Middle frontal gyrus (tissue), 1 donor: Measurements from ENCODE around the gene LRIG1.

ENCODE experiments used
- DNase-seq: peaks from one replicate; pipeline ENCODE4 v3.0.0-alpha.2; 2015; ENCODE audit warnings: low spot score; ENCODE audit errors: extremely low spot score

Gene LRIG1

DNA sequence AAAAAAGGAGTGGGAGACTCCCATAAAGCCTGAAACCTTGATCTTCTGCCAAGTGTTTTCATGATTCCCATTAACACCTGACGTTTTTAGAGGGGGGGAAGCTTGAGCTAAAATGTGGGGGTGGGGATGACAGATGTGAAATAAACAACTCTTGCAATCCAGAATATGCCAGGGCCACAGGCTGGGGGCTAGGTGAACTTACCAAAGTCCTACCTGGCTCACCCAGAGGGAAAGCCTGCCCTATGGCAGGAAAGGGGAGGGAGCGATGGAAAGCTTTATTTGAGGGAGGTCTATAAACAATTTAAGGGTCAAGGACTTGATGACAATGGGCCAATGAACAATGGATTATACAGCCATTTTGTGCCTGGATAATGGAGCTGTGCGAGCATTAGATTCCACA is 108.3 kb downstream of the LRIG1 start:
- DNase-seq, result no peak

DNA sequence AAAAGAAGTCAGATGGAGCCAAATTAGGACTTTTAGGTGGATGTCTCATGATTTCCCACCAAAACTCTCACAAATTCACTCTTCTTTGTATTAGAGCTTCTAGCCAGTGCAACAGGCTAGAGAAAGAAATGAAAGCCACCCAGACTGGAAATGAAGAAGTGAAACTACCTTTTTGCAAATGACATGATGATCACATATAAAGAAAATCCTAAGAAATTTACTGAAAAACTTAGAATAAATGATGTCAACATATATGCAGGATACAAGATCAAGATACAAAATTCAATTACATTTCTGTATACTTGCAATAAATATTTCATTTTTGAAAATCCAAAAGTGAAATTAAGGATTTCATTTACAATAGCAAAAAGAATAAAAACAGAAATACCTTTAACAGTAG is 110.8 kb downstream of the LRIG1 start:
- no peak for DNase-seq

DNA sequence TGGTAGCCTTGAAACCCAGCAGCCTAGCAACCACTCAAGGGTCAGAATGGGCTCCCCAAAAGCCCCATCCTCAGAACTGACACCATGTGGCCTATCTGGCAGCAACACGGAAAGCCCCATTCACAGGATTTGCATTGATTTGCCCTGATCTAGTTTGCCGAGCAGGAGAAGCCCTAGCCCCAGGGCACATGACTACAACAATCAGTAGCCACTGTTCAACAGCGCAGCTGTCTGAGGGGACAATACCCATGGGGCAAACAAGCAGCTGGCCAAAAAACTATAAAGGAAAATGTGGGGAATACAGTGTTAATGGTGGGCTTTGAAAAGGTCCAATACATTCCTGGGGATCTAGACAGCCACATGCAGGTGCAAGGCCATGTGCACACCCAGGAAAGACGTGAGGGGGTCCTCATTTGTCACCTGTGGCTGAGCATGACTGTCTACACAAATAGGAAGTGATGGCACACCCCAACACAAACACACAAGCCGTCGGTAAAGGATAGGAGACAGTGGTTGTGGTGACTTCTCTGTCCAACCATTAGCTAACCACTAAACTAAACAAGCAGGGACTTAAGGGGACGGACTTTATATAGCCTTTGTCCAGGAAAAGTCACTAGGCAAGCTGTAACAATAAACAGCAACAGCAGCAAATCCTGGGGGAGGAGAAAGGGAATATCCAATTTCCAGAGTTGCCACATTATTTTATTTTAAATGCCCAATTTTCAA is 113.7 kb downstream of the LRIG1 start:
- DNase-seq, result no peak

DNA sequence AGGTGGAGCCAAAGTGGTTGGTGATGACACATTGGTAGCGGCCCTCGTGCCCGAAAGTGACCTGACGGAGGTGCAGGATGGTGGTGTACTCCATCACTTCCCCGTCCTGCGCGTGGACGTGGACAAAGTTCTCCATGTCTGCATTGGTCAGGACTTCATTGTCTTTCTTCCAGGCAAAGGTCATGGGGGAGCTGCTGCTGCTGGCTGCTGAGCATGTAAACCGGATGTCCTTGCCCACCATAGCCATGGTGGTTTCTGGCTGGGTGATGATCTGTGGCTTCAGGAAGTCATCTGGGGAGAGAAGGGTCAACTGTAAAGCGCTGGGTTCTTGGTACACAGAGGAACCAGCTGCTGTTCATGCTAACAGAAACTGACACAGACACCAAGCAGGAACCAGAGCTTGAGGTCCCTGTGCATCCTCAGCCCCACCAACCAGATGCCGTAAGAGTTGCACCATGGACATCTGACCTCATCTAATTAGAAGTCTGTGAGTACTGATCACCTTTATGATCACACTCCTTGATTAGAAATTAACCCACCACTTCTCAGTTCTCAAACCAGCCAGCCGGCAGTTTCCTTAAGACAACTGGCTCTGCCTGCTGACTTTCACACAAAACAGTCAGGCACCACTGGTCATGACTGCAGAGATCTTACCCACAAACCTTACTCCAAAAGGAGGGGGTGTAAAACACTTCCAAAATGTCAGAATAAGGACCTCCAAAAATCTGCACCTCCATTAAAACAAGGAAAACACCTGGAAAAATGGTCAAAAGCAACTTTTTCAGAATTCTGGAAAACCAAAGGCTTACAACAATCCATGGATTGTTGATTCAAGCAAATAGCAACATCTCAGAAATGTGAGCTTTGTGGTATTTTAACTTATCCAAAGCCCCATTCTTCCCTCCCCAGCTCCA is 114.6 kb downstream of the LRIG1 start:
- no peak for DNase-seq

DNA sequence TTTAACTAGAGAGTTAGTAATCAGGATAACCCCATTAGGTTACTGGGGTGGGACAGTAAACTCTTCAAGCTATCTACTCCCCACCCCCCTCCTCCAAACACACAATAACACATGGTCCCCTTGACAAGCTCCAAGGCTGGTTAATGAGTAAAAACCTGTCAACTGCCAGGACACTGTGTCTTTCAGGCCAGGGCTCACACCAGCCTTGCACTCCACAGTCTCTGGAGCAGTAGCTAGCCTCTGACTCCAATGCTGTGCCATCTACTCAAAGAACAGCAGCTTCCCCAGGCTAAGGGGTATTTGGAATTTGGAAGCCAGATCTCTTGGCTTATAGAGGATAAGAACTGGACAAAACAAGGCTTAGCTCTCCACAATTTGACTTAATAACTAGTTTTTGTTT is 115.8 kb downstream of the LRIG1 start:
- no peak for DNase-seq

DNA sequence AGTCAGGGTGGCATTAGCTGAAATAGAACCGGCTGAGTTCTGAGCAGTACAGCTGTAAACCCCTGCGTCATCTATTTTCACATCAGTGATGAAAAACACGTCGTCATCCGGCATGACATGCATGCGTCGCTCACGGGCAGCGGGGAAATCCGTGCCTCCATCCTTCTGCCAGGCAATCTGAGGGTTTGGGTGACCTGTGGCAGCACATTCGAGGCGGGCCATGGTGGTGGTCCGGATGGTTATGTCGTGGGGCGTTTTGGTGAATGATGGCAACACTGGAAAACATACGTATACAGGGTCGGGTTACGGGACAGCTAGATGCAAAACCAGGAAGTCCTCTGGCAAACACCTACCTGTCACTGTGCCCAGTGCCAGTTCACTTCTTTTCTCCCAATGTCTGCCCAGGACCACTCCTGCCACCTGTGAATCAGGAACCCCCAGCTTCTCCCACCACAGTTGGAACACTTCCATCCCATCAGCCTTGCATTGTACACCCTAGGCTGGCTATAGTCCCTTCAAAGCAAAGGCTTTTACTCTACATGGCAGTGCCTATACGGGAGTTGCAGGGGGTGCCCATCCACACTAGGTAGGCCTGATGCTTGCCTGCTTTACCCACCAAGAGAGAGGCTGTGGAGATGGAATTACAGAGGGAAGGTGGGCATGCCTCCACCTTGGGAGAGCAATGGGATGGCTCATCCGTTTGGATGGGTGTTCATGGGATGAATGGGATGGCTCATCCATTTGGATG is 116.7 kb downstream of the LRIG1 start:
- no peak for DNase-seq

DNA sequence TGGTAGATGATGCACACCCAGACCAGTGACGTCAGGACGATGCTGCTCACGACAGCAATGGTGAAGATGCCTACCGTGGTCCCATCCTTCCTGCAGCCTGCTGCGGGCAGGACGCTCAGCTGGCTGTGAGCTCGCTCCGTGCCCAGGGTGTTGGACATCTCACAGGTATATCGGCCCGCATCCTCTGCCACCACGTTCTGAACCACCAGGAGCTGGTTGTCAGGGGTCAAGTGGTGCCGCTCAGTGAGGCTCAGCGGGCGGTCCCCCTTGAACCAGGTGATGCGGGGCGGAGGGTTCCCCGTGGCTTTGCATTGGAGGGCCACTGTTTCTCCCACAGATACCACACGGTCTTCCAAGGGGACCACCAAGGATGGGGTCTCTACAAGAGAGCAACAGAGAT is 117.8 kb downstream of the LRIG1 start:
- DNase-seq, result no peak

DNA sequence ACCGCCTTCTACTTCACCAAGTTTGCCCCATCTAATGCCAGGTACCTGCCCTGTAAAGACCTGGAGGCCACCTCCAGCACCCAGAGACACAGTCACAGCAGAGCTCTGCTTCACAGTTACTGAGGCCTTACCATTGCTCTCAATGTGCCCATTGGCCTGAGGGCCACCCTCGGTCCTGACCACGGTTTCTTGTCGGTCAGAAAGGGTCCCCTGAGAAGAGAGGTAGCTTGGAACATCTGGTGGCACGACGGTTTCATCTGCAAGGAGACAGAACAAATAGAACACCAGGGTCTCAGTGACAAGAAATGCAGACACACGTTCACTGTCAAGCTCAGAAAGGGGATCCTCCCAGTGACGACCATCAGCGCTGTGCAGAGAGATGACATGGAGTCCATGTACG is 118.7 kb downstream of the LRIG1 start:
- DNase-seq, result no peak

DNA sequence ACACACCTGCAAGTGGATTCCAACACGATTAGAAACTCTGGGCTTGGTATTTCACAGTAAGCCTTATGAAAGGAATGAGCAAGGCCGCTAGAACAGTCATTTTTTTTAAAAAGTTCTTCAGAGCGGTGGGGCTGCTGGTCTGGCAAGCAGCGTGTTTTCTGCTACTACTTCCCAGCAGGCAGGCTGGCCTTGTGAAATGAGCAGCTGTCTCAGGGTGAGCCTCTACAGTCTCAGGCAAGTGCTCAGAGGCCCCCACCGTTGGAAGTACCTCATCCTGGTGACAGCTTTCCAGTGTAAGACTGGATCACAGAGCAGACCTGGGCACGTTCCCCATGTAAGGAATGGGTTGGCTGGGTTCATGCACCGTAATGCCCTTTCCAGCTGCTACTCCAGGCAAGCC is 119.2 kb downstream of the LRIG1 start:
- no peak for DNase-seq

DNA sequence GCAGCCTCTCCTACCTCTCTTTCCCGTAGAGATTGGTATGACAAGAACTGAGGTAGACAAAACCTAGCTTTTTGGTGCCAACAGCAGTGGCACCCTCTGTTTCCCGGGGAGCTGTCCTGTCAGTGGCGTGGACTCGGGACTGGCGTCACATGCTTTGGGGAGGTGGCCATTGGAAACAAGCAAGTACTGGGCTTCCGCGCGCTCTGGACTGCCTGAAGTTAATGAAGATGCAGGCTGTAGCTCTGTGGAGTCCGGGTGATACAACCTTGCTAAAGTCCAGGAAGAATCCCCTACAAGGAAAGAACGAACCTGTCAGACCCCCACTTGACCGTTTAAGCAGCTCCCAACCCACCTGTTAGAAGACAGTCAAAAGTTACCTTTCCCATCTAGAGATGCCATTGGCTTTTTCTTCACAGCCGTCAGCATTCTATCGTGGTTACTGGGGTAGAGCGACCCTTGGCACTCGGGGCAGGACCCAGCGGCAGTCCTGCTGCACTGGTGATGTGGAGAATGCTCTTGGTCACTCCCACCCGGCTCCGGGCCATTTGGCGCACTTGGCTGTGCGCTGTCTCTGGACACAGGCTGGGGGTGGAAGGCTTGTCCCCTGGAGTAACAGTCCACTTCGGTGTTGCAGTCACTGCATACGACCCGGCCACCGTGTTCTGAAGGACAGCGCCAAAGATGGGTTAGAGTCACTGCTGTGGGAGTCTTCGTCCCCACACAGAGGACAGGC is 120.5 kb downstream of the LRIG1 start:
- DNase-seq, result no peak

DNA sequence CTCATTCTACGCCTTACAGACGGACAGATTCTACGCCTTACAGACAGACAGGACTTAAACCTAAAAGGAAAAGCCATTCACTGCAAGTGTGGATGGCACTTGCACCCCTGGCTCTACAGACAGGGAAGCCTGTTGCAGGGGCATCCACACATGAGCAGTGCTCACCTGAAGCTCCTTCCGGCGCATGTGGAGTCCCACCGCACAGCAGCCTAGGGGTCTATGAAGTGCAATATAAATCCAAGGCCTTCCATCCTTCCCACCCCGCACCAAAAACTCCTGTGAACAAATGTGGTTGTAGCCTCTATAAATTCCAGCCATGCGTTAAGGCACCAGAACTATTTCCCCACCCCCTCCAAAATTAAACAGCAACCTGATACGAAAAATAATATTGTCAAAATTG is 121.3 kb downstream of the LRIG1 start:
- no peak for DNase-seq

DNA sequence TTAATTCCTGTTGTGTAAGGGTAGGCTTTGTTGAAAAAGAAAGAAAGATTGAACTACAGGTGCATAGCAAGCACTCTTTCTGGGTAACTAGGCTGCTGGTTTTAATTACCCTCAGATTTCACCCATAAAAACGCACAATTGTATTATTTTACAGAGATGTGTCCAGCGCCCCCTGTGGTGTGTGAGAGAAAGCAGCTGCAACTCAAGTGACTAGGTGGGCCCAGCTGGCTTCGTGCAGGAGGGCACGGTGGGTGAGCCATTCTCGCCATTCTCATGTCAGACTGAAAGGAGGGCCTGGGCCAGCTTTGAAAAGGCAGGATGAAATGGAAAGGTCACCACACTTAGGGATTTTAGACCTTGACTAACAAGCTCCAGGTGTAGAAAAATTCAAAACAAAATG is 122.6 kb downstream of the LRIG1 start:
- DNase-seq, result no peak

DNA sequence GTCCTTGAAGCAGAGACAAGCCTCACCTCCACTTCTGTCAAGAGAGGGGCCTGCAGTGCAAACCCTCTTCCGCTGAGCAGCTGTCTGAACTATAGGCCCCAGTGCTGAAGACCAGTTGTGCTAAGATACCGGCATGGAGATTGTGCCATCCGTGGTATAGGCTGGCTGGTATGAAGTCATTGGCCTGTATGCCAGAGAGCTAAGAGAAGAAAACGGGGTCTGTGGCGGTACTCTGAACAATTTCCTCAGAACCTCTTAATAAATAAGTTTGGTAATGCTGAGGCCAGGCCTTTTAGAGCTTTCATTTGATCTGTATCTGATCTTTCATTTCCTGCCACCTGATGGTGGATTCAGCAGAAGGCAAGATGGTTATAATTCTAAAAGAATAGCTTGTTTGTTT is 123.0 kb downstream of the LRIG1 start:
- no peak for DNase-seq

DNA sequence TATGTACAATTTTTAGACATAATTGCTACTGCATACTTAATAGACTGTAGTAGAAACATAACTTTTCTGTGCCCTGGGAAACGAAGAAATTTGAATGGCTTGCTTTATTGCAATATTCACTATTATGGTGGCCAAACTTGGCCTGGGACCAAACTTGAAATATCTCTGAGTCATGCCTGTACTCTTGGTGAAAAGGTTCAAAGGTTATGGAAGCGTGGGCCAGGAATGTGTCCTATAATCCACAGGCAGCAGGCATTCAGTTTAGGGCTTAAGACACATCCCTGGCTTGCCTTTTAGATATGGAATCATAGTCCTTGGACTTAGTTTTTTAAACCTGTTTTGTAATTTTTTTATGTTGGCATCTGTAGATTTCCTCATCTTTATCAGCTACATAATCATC is 124.3 kb downstream of the LRIG1 start:
- no peak for DNase-seq

DNA sequence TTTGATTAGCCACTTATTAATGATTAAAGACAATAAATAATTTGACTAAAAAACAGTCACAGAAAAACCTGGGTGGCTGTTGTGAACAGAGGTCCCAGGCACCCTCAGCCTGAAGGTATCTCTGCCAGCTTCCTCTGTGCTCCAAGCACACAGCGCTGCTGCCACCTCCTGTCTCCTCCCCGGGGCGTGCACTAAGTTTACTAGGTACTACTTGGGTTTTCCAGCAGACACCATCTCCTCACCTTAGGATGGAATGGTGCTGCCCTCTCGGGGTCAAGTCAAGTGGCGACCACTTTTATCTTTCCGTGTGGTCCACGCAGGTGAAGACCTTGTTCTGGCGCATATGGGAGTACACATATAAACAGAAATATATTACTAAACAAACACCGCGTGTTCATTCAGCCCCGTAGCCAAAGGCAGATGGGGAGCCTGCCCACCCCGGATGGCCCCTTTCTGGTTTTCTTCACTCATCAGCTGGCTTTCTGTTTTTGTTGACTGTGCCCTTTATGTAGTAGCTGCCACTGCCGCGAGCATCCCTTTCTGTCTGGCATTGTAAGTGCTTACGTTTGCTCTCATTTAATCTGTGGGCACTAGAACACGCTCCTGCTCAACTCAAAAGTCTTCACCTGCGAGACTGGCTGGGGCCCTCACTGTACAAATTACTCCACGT is 128.0 kb downstream of the LRIG1 start:
- no peak for DNase-seq

DNA sequence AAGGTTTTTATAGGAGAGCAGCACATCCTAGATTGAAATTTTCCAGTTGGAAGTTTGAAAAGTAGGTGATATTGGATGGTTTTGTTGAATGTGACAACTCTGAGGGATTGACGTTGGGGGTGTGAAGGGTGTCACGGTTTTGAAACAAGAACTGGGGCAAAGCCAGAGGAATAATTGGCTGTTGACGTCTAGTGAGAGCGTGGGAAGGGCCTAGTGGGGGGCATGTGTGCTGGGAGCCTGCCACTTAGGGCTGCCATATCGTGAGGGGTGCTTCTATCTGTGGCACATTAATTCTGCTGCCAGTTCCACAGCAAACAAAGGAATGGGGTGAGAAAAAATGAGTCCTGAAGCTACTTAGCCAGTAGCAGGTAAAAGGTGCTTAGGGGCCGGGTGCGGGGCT is 129.4 kb downstream of the LRIG1 start:
- DNase-seq, result no peak

DNA sequence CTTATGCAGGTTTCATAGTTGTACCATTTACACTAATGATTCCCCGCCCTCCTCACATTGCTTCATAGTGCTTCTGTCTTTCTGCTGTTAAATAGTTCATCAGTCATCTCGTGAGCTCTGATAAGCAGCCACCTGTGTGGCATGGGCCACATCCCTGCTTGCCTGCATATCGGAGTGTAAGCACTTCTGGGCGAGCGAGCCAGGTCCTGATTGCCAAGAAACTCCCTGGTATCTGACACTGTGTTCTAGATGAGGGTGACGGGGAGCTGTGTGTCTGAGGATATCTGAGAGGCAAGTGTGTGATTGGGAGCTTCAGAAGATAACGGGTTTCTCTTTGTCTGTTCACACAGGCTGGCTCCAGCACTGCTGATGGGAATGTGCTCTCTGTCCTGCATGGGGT is 130.6 kb downstream of the LRIG1 start:
- DNase-seq, result no peak

DNA sequence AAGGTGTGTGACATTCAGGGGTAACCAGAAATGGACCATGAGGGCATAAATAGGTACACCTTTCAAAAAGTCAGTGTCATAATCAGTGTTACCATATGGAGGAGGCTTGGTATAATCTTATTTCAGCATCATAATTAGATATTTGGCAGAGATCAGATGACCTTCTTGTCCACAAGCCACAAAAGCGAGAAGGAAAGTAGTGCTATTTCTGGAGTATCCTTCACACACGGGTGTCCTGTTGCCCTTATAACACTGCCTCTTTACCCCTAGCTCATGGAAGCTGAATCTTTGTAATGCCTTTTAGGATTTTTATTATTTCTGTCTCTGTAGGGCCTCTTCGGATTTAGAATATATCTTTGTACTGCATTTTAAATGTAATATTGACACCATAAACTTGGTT is 132.8 kb downstream of the LRIG1 start:
- DNase-seq, result no peak

DNA sequence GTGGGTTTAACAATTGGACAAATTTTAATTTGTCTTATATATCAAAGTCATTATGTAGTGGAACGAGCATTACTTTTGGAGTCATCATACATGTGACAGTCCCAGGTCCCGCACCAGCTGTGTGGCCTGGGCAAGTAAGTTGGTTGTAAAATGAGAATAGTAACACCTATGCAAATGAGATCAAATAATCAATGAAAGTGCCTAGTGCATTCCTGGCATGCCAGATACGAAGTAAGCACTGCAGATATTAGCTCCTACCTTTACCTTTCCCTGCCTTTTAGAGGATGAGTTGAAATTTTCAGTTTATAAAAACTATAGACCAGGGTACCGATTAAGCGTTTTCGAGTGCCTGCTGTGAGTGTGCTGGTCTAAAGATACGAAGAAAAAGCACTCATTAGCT is 134.1 kb downstream of the LRIG1 start:
- DNase-seq, result no peak

DNA sequence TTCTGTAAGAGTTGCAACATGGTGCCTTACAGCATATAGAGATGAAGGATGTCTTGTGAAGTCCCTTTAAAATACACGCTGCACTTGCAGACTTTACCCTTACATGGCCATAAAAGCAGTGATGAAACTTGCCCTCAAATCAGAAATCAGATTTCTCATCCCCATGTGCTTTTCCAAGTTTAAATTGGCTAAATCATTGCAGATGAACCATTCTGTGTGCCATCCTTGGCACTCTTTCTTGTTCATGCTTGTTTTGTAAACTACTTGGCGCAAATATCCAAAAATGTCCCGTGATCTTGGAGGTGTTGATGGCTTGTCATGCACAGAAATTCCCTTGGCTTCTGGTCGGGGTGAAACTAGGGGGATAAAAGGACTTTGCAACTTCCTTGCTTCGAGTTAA is 135.7 kb downstream of the LRIG1 start:
- DNase-seq, result no peak

DNA sequence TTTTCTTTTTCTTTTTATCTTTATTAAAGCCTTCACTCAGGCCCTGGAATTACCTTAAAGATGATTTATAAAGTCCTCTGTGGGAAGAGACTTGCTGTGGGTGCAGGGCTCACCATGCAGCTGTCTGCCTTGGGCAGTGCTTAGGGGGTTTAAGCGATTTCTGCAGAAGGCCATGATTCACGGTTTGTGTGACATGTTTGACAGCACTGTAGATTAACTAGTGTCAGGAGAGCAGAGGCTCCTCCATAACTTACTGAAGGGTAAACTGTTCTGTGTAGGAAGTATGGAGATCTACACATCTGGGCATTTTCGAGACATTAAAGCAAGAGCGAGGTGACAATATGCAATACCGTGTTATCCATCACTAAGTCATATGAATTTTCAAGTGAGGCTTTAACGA is 137.7 kb downstream of the LRIG1 start:
- DNase-seq, result no peak
